NK-92 (cell line): ENCODE measurements around the gene AQP12B.
"Not testable (repeated sequence)": the region's sequence is repeated elsewhere in the genome, so short reads cannot be mapped to it uniquely, and the experiment has no call there.

Experiments
- DNase-seq: peaks from one replicate; lab custom pipeline; 2025; ENCODE audit not compliant: unreplicated experiment; lab: John Stamatoyannopoulos, UW

AQP12B gene

DNA sequence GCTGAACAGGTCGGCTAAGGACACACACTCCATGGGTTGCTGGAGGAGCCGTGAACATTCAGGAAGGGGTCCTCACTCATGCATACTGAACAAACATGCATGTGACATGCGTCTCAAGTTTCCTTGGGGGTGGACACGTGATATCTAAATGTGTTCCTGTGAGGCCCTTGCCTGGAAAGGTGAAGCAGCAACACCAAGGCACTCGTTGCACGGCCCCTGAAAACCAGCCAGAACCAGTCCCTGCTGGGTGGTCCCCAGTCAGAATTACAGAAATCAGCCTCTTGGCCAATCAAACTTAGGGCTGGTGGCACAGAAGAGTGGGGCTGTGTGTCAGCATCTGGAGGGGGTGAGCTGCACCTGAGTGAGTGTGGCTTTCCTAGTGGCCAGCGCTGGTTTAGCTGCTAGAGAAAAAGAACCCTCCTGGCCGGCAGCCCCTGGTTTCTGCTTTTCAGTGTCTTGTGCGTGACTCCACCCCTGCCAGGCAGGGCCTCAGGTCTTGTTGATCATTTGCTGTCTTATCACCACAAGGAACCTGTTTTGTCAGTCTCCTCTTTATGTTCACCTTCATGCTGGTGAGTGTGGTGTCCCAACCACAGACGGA lies 3.2 kb upstream of the AQP12B start:
- DNase-seq: no peak

DNA sequence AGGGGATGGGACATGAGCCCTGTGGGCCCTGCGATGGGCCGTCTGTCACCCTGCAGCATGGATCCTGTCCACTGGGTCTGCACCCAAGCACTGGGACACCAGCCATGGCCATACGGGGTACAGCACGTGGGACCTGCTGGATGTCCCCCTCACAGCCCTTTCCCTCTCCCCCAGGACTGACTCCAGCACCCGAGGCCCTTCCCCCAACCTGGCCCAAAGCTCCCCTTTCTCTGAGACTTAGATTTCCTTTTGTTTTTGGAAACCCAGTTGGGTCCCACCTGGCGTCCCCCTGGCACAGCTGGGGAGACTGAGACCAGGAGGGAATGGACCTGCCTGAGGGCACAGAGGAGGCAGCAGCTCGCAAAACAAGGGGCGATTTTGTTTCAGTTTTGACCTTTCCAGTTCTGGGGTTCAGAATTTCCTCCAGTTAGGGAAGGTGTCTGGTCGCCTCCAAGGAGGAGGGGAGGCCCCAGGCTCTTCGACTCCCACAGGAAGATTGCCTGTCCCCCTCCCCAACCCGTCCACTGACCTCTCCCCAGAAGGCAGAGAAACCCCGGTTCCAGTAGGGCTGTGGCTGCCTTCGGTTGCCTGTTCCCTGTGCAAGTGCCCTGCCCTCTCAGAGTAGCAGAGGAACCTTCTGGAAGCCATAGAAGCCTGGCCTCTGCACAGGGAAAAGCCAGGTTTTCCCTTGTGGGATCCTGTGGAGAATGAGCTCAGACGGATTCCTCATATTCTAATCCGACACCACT lies 1.5 kb upstream of the AQP12B start:
- not testable (repeated sequence) for DNase-seq

DNA sequence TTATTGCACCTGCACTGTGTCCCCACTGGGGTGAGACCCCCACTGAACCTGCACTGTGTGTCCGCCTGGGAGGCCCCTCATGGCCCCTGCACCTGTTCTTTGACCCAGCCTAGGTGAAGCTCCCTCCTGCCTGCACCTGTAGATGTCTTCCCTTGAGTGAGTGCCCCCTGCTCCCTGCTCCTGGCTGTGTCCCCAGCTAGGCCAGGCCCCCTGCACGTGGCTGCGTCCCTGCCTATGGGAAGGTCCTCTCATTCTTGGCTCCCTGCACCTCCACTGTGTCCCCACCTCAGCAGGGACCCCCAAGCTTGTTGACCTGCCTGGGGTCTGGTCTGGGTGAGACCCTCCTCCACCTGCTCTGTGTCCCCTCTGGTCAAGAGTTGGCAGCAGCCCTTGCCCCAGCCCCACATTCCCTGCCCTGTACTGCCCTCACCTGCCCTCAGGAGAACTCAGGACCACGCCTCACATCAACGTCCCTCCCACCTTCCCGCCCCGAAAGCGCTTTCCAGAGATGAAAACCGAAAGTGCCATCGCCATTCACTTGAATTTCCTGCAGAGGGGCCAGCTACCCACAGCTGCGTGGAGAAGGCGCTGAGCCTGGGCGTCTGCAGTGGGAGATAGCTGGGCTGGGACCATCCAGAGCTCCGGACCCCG lies 769 bp upstream of the AQP12B start:
- DNase-seq: not testable (repeated sequence)

DNA sequence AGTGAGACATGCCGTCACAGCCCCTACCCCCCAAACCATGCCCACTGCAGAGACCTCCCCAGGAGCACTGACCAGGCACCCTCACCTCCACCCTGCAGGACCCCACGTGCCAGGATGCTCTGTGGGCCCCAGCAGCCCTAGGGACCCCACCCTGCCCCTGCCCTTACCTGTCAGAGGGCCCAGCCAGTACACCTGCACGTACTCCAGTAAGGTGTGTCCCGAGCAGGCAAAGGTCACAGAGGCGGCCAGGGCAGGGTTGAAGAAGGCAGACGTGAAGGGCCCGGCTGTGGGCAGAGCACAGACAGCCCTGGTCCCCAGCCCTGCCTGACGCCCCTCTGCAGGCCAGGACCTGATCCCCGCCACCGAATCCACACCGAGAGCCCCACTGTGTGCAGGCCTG lies 2.5 kb downstream of the AQP12B start:
- DNase-seq: not testable (repeated sequence)

DNA sequence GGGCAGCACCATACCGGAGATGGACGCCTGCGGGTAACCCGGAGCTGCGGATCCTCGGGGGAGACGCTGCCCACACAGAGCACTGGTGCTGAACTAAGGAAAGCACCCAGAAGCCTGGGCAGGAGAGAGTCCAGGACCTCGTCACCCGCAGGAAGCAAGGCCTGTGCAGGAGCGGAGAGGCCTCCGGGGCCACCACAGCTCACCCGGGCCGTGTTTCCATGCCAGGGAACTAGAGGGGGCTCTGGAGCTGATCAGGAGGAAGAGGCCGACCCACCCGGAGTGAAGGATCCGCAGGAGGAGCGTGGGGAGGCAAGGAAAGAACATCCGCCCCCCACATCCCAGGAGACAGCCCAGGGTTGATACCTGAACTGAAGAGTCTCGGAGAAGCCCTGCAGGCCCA lies 3.8 kb downstream of the AQP12B start:
- DNase-seq: not testable (repeated sequence)

DNA sequence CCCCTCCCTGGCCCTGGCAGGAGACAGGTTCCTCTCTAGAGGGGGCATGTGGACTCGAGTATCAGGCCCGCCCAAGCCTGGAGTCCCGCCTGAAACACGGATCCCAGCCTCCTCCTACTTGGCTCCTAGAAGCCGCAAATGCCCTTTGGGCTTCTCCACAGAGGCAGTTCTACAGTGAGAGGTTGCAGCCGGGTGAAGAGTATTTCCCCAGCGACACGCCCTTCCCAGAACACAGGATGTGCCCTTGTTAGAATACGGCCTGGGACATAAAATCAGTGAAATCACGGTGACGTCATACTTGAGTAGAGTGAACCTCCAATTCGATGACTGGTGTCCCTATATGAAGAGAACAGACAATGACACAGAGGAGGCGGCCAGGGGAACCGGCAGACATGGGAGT lies 4.6 kb downstream of the AQP12B start:
- DNase-seq: not testable (repeated sequence)

DNA sequence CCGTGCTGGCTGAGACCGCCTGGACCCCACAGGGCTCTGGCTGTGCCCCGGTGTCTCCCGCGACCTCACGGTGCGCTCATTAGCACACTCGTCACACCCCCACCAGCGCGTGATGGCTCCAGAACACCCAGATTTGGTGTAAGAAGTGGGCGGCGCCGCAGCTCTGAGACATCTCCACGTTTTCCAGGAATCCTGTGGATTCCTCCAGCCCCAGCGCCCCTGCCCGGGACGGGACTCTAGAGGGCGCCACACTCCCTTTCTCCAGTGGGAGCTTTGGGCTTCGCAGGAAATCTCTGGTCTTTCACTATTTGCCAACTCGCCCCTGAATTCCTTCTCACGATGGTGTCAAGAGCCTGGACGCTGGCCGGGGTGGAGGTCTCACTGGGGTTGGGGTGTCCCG lies 7.3 kb downstream of the AQP12B start:
- DNase-seq: not testable (repeated sequence)

DNA sequence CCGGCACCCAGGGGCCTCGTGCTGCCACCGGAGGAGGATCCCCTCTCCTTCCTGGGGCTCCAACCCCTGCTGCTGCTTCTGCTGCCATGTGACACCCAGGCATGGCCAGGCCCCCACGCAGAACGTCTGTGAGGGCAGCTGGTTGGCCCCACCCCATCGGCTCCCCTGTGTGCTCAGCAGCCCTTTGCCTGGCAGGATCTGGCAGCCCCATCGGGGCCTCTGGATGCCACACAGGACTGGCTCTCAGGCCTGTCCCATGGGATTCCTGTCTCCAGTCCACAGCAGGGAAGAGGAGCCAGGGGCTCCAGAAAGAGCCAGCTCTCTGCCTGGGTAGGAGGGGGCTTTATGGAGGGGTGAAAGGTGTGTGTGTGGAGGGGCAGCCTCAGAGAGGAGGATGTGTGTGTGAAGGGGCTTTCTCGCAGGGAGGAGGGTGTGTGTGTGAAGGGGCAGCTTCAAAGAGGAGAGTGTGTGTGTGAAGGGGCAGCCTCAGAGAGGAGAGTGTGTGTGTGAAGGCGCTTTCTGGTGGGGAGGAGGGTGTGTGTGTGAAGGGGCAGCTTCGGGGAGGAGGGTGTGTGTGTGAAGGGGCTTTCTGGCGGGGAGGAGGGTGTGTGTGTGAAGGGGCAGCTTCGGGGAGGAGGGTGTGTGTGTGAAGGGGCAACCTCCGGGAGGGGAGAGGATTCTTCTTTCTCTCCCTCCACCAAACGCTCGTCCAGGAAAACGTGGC lies 8.1 kb downstream of the AQP12B start:
- DNase-seq: not testable (repeated sequence)

DNA sequence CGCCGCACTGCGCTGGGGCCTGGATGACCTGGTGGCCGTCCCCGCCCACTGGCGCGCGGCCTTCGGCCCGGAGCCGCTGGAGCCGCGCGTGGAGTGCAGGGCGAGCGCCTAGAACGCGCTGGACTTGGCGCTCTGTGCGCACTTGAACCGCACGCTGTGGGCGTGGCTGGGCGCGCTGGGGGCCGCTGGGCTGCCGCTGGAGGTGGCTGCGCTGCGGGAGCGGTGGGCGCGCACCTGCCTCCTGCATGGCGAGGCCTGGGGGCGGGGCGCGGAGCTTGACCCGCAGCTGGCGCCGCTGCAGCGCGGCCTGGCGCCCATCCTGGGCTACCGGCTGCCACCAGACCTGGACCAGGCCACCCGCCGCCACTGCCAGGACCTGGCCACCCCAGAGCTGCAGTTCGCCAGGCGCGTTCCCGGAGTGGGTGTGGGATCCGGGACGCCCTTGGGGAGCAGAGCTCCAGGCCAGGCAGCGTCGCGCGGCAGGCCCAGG lies 9.9 kb downstream of the AQP12B start:
- no peak for DNase-seq

DNA sequence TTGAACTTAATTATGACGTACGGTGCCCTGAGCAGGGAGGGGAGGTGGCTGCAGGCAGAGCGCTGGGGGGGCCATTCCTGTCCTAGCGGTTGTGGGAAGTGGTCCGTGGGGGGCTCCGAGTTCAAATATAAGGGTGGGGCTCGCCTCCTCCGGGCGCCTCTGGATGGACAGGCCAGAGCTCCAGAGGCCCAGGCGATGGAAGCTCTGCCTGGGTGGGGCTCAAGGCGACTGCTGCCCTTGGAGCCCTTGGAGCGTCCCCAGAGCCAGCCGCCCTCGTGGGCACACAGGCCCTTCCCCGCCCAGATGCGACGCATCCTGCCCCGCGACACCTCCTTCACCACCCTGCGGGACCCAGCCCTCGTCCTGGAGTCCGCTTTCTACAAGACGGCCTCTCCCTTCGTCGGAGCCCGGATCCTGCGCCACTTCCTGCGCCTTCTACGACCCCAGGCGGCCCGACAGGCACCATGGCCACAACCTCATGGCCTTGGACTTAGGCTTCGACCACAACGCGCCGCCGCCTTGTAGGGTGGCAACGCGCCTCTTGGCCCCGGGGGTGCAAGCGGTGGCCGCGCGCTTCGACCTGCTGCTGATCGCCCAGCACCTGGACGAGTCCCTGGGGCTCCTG lies 10.5 kb downstream of the AQP12B start:
- no peak for DNase-seq

DNA sequence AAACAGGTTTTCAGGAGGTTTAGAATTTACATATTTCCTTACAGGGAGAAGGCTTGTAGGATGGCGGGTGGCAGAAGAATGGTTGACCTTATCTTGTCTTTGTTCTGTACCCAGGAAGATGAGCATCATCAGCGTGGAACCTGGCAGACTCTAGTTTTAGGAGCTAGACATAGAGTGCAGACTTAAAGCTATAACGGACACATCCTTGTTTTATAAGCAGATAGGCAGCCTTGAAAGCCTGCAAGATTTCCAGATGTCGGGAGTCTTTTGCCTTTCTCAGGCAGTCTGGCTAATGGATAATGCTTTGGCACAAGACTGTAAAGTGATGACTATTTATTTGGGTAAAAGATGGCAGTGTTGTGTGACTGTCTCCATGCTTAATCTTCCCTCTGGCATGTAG lies 11.7 kb downstream of the AQP12B start:
- no peak for DNase-seq

DNA sequence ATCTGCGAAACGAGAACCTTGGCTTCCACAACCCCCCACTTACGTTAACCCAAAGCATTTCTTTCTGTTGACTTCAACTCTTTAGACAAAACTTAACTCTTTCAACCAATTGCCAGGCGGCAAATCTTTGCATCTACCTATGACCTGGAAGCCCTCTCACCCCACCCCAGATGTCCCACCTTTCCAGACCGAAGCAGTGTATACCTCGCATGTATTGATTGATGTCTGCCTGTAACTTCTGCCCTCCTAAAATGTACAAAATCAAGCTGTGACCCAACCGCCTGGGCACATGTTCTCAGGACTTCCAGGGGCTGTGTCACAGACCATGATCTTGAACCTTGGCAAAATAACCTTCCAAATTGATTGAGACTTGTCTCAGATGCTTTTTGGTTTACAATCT lies 12.3 kb downstream of the AQP12B start:
- DNase-seq: no peak

DNA sequence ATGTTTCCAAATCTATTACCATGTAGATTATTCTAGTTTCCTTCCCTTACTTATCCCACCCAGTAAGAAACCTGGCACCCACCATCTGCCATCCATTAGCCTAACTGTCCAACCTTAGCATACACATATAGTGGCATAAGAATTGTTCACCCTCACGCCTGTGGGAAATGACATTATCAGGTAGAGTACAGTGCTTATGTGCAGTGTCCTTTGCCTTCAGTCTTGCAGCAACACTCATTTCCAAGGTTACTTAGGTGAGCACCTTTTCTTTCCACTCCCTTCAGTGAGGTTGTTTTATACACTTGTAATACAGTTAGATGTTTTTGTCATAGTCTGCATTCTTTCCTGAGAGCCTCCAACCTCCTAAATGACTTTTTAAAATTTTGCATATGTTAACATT lies 18.1 kb downstream of the AQP12B start:
- DNase-seq: no peak

DNA sequence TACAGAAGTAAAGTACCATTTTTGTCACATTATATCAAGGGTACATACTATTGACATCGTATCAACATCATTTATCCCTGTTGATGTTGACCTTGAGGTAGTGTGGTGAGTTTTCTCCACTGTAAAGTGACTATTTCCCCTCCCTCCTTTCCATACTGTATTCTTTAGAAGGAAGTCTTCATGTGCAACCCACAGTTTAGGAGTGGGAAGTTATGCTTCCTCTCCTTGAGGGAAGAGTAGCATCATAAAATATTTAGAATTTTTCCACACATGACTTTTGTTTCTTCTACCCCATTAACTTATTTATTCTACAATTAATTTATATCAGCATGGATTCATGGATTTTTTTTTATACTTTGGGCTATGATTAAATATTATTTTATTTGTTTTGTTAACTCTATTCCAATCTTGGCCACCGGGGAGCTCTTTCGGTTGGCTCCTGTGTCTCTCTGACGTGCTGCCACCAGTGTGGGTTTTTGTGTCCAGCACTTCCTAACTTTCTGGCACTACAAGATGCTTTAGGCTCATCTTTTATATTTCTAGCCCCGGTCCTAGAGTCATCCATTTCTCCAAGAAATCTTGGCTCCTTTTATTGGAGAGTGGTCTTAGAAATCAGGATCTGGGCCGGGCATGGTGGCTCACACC lies 19.0 kb downstream of the AQP12B start:
- DNase-seq: no peak

DNA sequence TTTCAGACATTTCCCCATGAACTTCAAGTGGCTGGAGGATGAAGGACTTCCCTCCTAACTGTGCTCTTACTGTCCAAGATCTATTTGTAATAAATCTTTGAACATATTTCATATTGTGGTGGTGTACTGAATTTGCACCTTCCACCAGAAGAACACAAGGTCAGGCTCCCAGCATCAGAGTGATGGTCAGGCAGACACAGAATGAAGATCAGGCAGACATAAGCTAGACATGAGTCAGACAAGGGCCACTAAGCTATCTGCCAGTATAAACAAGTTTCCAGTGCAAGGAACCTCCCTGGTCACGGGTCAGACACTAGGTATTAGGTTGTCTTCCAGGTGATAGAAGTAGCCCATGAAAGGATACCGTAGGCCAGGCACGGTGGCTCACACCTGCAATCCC lies 20.0 kb downstream of the AQP12B start:
- no peak for DNase-seq

DNA sequence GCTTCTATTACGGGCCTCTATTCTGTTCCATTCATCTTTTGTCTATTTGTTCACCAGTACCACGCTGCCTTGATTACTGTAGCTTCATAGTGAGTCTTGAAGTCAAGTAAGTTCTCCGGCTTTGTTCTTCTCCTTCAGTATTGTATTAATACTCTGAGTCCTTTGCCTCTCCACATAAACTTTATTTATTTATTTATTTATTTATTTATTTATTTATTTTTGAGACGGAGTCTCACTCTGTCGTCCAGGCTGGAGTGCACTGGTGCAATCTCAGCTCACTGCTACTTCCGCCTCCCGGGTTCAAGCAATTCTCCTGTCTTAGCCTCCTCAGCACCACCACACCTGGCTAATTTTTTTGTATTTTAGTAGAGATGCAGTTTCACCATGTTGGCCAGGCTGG lies 22.8 kb downstream of the AQP12B start:
- DNase-seq: not testable (repeated sequence)

DNA sequence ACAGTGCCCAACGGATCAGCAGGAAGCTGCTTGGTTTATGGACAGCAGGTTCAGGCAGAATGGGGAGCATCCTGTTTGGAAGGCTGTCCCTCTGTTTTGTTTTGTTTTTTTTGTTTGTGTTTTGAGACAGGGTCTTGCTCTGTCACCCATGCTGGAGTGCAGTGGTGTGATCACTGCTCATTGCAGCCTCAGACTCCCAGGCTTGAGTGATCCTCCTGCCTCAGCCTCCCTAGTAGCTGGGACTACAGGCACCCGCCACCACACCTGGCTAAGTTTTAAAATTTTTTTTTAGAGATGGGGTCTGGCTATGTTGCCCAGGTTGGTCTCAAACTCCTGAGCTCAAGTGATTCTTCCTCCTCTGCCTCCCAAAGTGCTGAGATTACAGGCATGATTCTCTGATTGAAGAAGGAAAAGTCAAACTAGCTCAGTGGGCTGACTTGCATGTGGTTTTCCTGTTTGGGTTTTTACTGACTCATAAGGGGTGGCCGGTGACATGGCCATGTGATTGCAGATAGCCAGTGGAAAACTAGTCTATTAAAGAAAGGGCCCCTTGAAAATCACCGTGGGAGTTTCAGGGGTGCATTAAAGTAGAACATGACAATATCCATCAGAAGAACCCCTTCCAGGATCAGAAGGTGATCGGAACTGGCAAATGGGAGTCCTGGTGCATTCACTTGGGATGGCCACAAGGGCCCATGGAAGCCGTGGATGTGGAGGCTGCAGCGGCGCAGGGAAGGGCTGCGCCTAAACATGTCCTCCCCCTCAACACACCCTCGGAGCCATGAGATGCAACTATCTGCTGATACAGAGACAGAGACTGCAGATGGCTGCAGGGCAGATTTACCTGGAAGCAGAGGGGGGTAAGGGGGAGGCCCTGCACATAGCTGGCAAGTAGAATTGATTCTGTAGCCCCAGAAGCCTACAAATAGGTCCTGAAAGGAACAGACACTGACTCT lies 26.5 kb downstream of the AQP12B start:
- no peak for DNase-seq

DNA sequence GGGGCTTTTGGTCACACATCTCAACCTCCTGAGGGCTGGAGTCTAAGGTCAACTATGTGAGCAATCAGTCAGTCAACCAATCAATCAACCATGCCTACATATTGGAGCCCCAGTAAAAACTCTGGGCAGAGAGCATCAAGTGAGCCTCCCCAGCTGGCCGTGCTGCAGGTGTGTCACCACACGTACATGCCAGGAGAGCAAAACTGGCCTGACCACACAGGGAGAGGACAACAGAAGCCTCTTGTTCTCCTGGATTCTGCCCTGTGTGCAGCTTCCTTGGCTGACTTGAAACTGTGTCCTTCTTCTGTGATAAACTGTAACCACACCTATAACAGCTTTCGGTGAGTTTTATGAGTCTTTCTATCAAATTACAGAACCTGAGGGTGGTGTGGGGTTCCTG lies 31.5 kb downstream of the AQP12B start:
- no peak for DNase-seq

DNA sequence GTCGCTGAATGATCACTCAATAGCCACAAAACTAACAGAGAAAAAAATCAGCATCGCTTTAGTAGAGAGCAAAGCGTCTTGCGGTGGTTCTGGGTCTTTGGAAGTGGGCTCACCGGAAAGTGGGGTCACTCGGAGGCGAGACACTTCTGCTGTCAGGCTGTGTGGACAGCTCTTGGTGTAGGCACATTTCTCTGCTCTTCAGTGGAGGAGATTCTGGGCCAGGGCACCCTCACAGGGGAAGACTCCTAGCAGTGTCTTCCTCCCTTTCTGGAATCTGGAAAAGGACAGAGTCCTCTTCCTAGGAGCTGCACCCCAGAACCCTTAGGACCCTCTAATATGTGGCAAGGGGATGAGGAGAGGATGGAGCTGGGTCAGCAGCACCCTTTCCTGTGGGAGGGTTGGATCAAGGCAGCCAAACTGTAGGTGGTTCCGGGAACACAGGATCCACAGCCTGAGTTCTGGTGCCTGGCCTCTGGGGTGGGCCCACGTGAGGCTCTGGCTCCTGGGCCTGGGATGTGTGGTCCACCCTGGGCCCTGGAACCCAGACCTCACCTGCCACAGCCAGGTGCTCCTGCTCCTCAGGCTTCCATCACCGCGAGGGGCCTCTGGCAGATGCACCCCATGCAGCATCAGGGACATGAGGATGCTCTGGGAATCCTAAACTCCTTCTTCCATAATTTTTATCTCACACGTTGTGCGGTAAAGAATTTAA lies 32.3 kb downstream of the AQP12B start:
- no peak for DNase-seq
